ENCODE measurements around the gene CUL2.
"Not testable (repeated sequence)": the region's sequence is repeated elsewhere in the genome, so short reads cannot be mapped to it uniquely, and the experiment has no call there.

Gene CUL2

GRCh38 chr10:35090162-35090954, at the start of gene CUL2:
Gene CUL2, minus strand, starts transcription at chr10:35090341. Its CDS starts 19,024 bp downstream, at chr10:35071317.
- peak; percentile 91 to 95 for DNase-seq

GRCh38 chr10:35136263-35136815, 46.2 kb upstream of the CUL2 start:
- no peak for DNase-seq

- DNase-seq, result no peak
Measured at GRCh38 chr10:35135861-35136260, 45.7 kb upstream of the CUL2 start.

GRCh38 chr10:35133586-35133985, 43.4 kb upstream of the CUL2 start:
- no peak for DNase-seq

GRCh38 chr10:35132727-35133126, 42.6 kb upstream of the CUL2 start:
- DNase-seq, result no peak

GRCh38 chr10:35130663-35131062, 40.5 kb upstream of the CUL2 start:
- DNase-seq, result no peak

- no peak for DNase-seq
Measured at GRCh38 chr10:35129185-35129674, 39.1 kb upstream of the CUL2 start.

- peak in 1 of 2 donors; percentile 61 for DNase-seq
Measured at GRCh38 chr10:35127289-35127891, 37.2 kb upstream of the CUL2 start.

- DNase-seq, result peak; percentile 91 to 94
Measured at GRCh38 chr10:35126530-35127288, 36.6 kb upstream of the CUL2 start, which contains the start of gene CREM. Gene CREM, plus strand, starts transcription at chr10:35126846. Its CDS starts 10,990 bp downstream, at chr10:35137836.

- no peak for DNase-seq
Measured at GRCh38 chr10:35126062-35126529, 36.0 kb upstream of the CUL2 start.

- no peak for DNase-seq
Measured at GRCh38 chr10:35124540-35124939, 34.4 kb upstream of the CUL2 start.

- DNase-seq, result no peak
Measured at GRCh38 chr10:35119378-35119777, 29.2 kb upstream of the CUL2 start.

GRCh38 chr10:35112571-35112970, 22.4 kb upstream of the CUL2 start:
- DNase-seq, result no peak

GRCh38 chr10:35103882-35104281, 13.7 kb upstream of the CUL2 start:
- DNase-seq, result no peak

GRCh38 chr10:35097510-35097909, 7.4 kb upstream of the CUL2 start:
- no peak for DNase-seq

- DNase-seq, result no peak
Measured at GRCh38 chr10:35096312-35096711, 6.2 kb upstream of the CUL2 start.

GRCh38 chr10:35092851-35093250, 2.7 kb upstream of the CUL2 start:
- DNase-seq, result no peak

GRCh38 chr10:35091994-35092790, 2.1 kb upstream of the CUL2 start:
- DNase-seq, result no peak

- DNase-seq, result no peak
Measured at GRCh38 chr10:35089611-35090161, 455 bp downstream of the CUL2 start.

- DNase-seq, result no peak
Measured at GRCh38 chr10:35083242-35083641, 6.9 kb downstream of the CUL2 start.

GRCh38 chr10:35080261-35080660, 9.9 kb downstream of the CUL2 start:
- not testable (repeated sequence) for DNase-seq

GRCh38 chr10:35079763-35080162, 10.4 kb downstream of the CUL2 start:
- DNase-seq, result no peak
